Activated CD4-positive, alpha-beta T cell treated with anti-CD3 and anti-CD28 coated beads, Interleukin-2, amount 50 U/mL, for 48 hours (primary cell): ENCODE measurements around the gene TSTD1.
"Not testable (repeated sequence)": the region's sequence is repeated elsewhere in the genome, so short reads cannot be mapped to it uniquely, and the experiment has no call there.

Experiments
- DNase-seq, 2 experiments: peaks; one replicate each; pipeline ENCODE4 v3.0.0-alpha.2; 2020

TSTD1 gene

DNA sequence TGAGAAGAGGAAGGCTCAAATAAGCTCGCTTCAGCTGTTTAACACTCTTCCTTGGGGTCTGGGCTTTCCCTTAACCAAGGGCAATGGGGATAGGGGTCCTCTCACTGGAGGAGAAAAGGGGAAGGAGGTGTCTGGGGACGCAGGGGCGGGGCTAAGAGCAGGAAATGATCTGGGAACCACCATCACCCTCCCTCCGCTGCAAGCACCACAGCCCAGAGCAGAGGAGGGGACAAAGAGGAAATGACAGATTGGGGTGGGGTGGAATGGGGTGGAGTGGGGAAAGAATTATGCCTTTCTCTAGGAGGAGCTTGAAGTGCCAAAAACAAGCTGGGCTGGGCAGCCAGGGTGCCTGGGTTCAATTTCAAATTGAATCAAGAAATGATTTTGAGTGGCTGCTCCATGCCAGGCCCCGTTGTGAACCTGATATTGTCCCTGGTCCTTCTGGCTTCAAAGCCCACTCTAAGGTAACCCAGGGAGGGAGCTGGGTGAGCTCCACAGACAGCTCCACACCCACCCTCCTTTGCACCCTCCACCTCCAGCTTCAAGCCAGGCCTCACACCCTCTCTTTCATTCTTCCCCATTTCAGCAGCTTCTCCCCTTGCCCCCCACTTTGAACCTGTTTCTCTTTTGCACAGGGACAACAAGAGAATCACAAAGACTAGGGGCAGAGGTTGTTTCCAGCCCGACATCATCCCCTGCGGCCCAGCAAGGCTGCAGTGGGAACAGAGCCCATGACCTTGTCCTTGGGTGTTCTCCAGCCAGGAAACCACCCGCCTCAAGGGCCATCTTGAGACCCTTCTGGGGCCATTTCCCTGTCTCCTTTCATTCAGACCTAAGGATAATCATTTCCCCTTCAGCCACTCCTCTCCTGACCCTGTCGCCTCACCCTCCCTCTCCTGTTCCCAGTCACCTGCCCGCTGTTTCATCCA lies 29.8 kb upstream of the TSTD1 start:
- peak; percentile 84 to 90 for DNase-seq

DNA sequence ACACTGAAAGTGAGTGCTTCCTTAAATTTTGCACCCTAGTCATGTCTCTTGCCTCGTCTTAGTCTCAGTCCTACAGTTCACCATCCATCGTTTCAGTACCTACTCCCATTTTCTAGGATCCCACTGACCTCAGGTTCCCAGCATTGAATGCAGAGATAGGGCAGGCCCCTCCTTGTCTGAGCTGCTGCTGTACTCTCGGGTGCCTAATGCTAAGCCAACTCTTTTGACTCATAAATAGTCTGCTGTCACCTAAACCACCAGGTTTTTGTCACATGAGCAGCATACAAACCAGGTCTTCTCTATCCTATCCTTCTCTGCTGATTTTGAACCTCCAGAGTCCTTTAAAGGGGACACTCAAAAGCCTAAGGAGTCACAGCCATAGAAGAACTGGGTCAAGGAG lies 27.9 kb upstream of the TSTD1 start:
- no peak for DNase-seq

DNA sequence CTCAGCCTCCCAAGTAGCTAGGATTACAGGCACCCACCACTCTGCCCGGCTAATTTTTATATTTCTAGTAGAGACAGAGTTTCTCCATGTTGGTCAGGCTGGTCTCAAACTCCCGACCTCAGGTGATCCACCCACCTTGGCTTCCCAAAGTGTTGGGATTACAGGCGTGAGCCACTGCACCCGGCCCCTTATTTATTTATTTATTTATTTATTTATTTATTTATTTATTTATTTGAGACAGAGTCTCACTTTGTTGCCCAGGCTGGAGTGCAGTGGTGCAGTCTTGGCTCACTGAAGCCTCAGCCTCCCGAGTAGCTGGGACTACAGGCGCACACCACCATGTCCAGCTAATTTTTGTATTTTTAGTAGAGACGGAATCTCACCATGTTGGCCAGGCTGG lies 26.9 kb upstream of the TSTD1 start:
- not testable (repeated sequence) for DNase-seq

DNA sequence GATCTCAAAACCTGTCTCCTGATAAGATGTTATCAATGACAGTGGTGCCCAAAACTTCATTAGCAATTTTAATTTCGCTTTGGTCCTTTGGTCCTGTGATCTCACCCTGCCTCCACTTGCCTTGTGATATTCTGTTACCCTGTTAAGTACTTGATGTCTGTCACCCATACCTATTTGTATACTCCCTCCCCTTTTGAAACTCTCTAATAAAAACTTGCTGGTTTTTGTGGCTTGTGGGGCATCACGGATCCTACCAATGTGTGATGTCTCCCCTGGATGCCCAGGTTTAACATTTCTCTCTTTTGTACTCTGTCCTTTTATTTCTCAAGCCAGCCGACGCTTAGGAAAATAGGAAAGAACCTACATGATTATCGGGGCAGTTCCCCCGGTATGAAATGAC lies 25.2 kb upstream of the TSTD1 start:
- not testable (repeated sequence) for DNase-seq

DNA sequence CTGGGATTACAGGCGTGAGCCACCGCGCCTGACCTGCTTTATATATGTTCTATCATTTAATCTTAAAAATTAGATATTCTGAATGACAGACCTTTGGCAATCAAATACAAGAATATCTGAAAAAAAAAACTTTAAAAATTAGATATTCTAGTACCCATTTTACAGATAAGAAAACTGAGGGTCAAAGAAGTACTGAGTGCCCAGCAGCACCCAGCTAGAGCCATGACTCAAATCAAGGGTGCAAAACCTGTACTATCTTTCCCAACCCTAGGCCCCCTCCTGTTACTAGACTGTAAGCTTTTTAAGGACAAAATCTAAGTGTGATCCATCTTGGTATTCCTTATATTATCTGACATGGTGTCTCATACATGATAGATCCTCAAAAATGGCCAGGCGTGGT lies 22.7 kb upstream of the TSTD1 start:
- DNase-seq, result no peak

DNA sequence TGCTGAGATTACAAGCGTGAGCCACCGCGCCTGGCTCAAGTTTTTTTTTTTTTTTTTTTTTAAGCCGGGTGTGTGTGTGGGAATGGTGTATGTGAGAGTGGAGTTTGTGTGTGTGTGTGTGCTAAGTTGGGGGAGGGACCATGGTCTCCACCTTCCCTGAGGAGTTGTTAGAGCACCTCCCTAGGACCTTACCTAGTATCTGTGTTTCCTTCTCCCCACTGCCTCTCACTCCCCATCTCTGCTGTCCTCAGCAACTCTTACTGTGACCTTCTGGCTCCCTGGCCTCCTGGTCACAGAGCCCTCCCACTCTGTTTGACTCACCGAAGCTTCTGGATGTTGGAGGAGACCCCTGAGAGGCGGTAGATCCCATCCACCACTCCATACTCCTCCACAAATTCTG lies 20.5 kb upstream of the TSTD1 start:
- no peak for DNase-seq

DNA sequence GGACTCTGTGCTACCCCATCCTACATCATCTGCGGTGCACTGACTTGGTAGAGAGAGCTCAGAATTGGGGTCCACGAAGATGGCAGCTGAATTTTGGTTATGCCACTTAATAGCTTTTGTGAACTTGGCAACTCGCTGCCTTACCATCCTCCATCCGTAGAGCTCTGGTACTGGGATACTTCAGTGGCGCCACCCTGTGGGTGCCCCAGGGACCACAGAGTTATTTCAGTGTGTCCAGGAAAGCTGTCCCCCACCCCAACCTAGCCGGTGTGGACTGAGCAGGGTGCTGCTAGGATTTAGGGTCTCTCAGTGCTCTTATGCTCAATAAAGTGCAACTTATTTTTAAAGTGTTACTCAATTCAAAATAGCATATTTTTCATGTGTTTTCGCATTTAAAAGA lies 16.0 kb upstream of the TSTD1 start:
- peak in 1 of 2 experiments; percentile 38 for DNase-seq

DNA sequence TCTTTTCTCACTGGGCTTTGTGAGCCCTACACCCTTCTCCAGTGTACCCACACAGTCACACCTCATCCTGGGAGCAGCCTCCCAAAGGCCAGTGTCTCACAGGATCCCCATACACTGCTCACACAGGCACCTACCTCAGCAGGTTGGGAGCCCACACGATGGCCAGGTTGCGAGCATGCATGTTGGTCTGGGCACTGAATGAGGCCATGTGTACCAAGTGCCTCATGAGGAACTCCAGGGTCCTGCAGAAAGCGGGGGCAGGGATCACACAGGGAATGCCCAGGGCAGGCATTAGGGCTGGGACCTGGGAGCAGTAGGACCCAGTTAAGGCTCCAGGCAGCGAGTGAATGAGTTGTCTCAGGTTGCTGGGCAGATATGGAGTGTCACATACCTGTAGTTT lies 15.5 kb upstream of the TSTD1 start:
- no peak for DNase-seq

DNA sequence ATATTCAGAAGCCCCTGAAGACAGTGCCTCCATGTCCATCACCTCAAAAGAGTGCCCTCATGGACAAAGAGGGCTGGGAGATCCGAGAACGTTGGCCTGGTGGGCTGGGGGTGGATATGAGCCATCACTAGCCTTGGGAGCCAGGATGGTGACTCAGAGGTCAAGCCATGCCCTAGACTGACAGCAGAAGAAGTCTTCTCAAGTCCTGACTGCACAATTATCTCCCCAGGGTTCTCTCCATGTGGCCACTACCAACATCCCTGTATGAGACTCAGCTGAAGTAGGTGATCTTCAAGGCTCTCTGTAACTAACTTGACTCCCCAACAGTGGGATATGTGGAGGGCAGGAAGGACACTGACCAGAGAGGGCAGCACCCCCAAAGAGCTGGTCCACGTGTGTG lies 14.1 kb upstream of the TSTD1 start:
- no peak for DNase-seq

DNA sequence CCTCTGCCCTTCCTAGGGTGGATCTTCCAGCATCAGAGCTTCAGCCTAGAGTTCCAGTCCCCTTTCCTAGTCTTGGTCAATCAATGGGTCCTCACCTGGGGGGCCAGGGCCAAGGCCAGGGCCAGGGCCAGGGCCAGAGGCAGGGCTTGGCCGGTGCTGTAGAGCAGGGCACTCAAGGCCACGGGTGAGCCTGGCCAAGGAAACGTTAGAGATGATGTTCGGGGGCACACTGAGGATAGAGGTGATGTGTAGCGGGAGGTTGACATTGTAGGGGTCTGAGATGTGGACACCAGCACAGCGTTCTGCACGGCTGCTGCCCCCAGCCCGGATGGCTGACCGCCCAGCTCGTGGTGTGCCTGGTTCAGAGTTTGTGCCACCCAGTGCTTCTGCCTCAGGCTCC lies 12.5 kb upstream of the TSTD1 start:
- no peak for DNase-seq

DNA sequence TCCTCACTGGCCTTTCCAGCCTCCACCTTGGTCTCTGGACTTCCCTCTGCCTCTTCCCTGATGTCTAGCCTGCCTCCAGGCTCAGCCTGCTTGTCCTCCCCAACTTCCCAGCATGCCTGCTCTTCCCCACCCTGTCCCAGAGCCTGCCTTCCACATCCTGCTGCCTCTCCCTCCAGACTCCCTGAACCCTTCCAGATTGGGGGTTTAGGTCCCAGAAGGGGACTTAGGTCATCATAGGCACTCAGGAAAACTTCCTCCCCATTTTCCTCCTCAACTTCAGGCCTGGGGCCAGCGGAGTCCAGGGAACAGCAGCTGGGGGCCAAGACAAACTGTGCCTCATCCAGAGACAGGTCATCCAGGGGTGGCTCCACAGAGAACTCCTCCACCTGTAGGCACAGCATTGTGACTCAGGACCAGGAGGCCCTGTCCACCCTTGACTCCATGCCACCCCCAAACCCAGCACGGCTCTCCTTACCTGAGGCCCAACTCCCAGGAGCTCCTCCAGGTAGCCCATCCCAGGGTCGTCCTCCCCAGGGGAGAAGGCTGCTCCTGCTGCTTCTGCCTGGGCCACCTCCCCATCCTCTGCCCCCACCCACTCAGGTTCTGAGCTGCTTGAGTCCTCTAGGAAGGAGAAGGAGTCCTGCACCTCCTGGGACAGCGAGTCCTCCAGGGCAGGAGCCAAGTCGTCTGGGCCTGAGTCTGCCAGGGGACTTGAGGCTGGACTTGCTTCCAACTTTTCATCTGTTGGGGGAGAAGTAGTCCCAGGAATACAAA lies 10.4 kb upstream of the TSTD1 start:
- no peak for DNase-seq

DNA sequence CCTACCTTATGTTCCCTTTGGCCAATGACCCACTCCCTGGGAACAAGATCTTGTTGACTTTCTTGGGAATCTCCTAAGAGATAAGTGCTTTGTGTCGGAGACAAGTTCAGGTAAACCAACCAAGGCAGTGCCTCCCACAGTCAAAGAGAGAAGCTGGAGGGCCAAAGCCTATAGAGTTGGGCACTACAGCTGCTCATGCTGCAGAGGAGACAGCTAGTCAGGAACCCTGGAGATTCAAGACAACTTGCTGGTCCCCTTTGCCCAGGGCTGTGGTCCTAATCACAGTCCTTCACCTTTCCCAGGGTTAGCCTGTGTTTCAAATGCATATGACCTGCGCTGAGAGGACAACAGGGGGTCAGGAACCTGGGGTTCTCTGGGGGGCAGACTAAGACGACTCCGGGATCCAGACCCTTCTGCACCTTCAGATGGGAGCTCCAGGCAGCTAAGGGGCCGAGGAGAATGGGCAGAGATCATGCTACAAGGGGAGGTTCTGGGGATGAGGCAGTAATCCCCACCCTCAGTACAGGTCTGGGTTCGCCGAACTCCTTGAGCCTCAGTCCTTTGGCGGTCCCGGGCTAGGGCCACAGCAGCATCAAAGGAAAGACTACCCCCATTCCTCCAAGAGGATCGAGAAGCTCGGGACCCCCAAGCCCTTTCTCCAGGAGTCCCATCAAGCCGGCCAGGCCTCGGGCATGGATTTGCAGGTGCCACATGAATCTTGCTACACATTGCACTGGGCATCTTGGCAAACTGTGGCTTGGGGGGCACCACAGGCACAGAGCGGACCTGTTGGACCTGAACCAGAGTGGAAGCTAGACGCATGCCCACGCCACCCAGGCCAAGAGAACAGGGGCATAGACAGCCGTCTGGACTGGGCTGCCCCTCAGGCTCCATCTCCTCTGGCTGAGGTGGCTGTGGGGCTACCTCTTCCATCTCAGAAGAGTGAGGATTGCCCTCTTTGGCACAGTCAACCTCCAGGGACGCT lies 9.0 kb upstream of the TSTD1 start:
- DNase-seq, result no peak

DNA sequence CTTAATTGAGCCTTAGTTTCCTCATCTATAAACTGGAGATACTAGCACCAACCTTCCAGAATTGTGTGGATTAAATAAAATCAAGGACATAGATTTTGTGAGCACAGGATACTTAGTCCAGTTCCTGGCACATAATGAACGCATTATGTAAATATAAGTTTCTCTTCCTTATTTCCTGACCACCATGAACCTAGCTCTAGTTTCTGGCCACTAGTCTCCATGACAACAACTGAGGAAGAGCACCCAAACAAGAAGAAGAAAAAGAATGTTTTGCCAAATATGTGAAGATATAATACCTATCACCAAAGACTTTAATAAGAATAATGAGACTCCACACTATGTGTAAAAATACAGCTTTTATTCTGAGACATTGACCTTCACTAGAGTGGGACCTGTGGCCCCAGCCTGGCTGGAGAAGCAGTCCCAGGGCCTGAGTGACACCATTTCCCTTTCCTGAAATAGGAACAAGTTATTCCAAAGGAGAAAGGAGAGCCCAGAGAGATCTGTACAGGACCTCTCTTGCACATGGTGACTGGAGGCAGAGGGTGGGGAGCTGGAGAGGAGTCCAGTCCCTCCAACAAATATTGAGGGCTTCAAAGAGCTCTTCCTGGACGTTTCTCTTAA lies 8.0 kb upstream of the TSTD1 start:
- DNase-seq, result no peak

DNA sequence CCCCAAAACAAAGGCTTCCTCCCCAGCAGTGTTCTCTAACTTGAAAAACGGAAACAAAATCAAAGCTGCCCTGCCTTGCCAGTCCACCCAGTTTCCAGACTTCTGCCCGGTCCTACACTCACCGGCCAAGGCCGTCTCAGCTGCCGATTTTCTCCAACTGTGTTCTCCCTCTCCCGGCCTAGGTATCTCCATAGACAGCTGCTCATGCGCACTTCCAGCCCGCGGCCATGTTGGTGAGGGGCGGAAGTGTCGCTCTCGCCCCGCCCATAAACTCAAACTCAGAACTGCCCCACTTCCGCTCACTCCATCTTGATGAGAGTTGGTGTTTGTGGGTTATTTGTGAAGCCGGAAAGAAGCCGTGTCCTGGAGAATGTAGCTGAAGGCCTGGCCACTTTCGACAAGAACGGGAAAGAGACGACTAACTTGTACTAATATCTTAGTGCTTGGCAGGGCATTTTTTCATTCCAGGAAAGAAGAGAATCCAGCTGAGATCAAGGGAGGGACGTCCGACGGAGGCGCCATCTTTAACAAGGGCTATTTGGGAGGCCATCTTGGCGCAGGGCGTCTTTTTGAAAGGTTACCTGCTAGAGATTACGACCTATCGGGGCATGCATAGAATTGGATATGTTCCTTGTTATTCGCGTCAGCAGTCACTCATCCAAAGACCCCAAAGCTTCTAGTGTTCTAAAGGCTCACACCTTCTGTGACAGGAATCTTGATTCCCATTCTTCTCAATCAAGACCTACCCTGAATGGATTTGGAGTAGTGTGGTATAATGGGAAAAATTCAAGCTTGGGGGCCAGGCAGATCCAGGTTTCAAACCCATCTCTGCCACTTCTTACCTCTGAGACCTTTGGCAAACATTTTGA lies 7.2 kb upstream of the TSTD1 start, which contains the start of gene USF1:
USF1 (minus strand) TSS at position 242 of the 869 bp plus-strand sequence. CDS start 2,702 bp downstream, outside the sequence.
- peak; percentile 91 to 94 for DNase-seq

DNA sequence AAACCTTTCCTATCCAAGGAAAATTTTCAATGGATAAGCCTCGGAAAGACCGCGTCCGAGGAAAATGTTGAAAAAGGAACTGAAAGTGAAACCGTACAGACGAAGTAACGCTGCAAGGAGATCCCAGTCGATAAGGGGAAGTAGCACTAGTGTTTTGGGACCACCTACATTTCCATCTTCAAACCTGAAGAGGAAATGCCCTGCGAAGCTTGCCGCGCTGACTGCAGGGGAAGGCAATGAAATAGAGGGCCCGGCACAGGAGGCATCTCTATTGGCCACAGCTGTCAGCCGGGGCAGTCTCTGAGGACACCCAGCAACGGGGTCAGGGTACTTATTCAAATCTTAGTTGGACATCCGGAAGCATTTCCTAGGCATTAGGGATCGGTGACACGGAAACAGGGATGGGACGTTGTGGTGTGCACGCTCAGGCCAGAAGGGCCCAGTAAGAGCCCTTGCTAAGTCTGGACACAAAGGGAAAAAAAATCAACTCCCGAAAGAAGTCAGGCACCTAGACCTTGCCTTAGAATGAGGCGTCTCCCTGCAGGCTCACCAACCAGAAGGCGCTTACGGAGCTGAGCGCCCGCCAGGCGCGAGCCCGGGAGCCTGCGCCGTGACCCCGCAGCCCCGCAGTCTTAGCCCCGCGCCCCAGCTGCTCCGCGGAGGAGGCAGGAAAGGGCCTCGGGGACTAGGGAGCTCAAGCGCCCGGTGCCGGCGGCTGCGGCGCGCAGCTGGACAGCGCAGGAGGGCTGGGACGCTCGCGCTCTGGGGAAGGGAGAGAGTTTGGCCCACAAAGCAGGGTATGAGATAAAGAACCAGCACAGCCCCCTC lies 6.4 kb upstream of the TSTD1 start:
- peak; percentile 58 to 67 for DNase-seq

DNA sequence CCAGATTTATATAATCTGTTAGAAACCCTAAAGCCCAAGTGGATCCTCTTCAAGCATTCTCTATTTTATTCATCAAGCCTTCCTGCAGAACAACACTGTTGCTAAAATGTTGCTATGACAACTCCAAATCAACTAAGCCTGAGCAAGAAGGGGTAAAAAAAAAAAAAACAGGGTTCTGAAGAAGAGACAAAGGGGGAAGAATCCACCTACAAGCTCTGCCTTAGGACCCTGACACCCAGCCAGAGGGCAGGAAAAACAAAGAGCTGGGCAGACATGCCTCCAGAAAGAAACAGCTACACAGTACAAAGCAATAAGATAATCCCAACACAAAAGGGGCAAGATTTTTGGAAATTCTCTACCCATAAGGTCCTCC lies 5.8 kb upstream of the TSTD1 start:
- DNase-seq, result no peak

DNA sequence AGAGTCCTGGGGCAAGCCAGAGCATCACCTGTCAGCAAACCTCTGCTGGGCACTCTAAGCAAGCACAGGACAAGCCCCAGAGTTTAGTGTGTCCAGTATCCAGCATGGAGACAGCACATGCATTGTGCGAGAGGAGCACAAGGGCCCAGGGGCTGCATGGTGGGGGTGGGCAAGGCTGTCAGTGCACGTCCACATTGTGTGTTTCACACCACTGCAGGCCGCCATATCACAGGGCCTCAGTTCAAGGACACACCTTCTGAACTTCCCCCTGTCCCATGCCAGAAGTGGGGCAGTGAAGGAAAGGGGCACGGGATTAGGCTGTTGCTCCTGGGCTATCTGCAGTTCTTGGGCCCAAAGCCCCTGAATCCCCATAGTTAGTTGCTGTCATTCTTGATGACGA lies 782 bp upstream of the TSTD1 start:
- no peak for DNase-seq

DNA sequence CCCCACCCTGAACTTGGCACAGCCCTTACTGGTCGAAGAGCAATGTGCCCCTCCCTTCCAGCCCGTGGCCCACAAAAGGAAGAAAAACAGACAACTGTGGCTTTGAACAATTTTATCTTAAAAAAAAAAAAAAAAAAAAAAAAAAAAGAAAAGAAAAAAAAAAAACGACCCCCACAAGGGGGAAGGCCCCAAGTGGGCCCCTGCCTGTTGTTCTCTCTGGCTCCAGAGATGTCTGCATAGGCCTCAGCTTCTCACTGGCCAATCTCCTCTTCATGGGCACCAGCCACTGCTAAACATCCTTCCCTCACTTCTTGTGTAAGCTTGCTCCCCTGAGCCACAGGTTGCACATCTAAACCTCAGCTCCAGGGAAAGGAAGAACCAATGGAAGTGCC lies 386 bp upstream of the TSTD1 start:
- no peak for DNase-seq

DNA sequence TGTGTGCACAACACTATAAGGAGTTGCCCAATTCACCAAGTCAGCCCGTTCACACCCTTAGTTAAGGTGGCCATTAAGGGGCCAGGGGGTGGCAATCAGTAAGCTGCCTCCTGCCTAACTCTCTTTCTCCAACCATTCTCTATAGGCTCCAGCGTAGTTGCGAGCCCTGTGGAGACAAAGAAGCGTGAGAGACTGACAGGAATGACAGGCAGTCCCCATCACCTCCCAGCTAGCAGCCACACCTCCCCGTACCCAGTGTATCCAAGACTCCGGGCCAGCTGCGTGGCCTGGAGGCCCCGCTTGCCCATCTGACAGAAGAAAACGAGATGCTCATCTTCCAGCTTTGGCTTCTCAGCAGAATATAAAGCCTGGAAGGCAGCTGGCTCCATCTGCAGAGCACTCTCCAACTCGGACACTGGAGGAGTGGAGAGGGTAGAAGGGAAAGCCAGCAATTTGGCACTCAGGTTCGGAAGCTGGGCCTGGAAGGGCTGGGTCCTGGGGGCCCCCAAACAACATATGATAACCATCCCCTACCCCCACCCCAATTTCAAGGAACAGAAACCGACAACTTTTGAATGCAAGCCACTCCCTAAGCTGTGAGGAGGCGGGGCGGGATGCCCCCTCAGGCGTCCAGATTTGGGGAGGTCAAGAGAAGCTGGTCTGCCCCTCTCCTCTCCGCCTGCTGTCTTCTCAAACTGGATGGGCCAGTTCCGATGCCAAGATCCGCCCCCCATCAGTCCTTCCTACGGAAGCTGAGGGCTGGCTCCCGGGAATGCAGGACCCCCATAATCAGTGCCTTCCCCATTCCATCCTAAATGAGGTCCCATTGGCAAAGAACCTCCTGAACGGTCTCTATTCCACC lies 872 bp downstream of the TSTD1 start:
- no peak for DNase-seq
